ENCODE results near the gene ADAM22. TPM values are rescaled to one million over a fixed set of nuclear protein-coding genes. Genes with fewer than 3 reads are reported as not detected.

Gene ADAM22
- total and polyA plus RNA-seq, 2 donors = 0.96 to 4.3 TPM

- no peaks in the 10 kb centered on the region for H3K27me3 ChIP-seq (ENCODE audit: control insufficient read depth in 2 of 2, insufficient read depth in 1 of 2, low read length in 1 of 2)
- WGBS = 92% methylated on average over 3 of the region's 3 CpGs
- H3K36me3 ChIP-seq (ENCODE audit: control insufficient read depth in 2 of 2, insufficient read depth in 2 of 2, low read length in 1 of 2) = peaks cover 0 to under 1% of the 10 kb centered on the region in 2 donors
- no peak overlapping the region for H3K27ac ChIP-seq (ENCODE audit: low read depth in 1 of 2, low read length in 1 of 2)
- no peak overlapping the region for H3K4me3 ChIP-seq (ENCODE audit: low read length in 2 of 2)
- no peaks in the 10 kb centered on the region for H3K4me1 ChIP-seq (ENCODE audit: control insufficient read depth in 2 of 2, insufficient read depth in 2 of 2, low read length in 2 of 2)
- H3K9me3 ChIP-seq (ENCODE audit: control insufficient read depth in 2 of 2, insufficient read depth in 1 of 2, low read length in 1 of 2) = no peaks in the 10 kb centered on the region
- DNase-seq (ENCODE audit: low read depth in 6 of 9, low spot score in 9 of 9) = no peak
Measured at GRCh38 chr7:87984088-87984487, 50.0 kb downstream of the ADAM22 start.

DNA sequence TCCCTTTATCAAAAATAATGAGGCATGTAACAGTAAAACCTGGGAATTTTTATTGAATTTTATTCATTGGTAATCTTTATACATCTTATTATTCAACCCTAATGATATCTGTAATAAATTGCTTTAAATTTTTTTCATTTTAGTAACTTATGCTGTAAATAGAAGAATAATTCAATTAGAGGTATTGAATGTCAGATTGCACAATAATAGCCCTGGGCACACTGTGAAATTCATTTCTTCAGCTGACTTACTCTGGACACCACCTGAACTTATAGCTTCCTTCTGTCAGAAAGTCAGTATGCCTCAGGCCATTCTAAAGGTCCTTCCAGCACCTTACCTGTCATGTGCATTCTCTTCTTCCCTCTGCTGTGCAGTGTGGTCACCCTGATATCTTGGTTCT lies 59.2 kb downstream of the ADAM22 start:
- no peaks in the 10 kb centered on the region for H3K36me3 ChIP-seq (ENCODE audit: control insufficient read depth in 2 of 2, insufficient read depth in 2 of 2, low read length in 1 of 2)
- no peak overlapping the region for H3K27ac ChIP-seq (ENCODE audit: low read depth in 1 of 2, low read length in 1 of 2)
- DNase-seq (ENCODE audit: low read depth in 6 of 9, low spot score in 9 of 9) = no peak
- H3K9me3 ChIP-seq (ENCODE audit: control insufficient read depth in 2 of 2, insufficient read depth in 1 of 2, low read length in 1 of 2) = no peaks in the 10 kb centered on the region
- no peak overlapping the region for H3K4me3 ChIP-seq (ENCODE audit: low read length in 2 of 2)
- no peaks in the 10 kb centered on the region for H3K27me3 ChIP-seq (ENCODE audit: control insufficient read depth in 2 of 2, insufficient read depth in 1 of 2, low read length in 1 of 2)
- H3K4me1 ChIP-seq (ENCODE audit: control insufficient read depth in 2 of 2, insufficient read depth in 2 of 2, low read length in 2 of 2) = no peaks in the 10 kb centered on the region

DNA sequence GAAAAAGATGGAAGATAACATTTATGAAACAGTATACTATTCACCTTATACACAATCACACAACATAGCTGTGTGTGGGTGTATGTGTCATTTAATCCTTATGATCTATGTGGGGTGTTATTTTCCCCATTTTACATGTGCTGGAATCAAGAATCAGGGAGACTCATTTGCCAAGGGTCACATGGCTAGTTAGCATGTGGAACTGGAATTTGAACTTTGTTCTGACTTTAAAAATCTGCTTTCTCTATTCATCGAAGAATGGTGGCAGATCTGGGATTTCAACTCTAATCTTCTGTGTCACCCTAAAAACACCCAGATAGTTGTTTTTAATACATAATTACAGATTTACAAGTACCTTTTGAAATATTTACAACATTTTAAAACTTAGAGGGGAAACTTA lies 65.2 kb downstream of the ADAM22 start:
- 100% methylated on average over 1 of the region's 1 CpG for WGBS
- DNase-seq (ENCODE audit: low read depth in 6 of 9, low spot score in 9 of 9) = no peak
- H3K4me3 ChIP-seq (ENCODE audit: low read length in 2 of 2) = no peak overlapping the region
- no peaks in the 10 kb centered on the region for H3K9me3 ChIP-seq (ENCODE audit: control insufficient read depth in 2 of 2, insufficient read depth in 1 of 2, low read length in 1 of 2)
- no peaks in the 10 kb centered on the region for H3K36me3 ChIP-seq (ENCODE audit: control insufficient read depth in 2 of 2, insufficient read depth in 2 of 2, low read length in 1 of 2)
- no peak overlapping the region for H3K27ac ChIP-seq (ENCODE audit: low read depth in 1 of 2, low read length in 1 of 2)
- H3K4me1 ChIP-seq (ENCODE audit: control insufficient read depth in 2 of 2, insufficient read depth in 2 of 2, low read length in 2 of 2) = no peaks in the 10 kb centered on the region
- no peaks in the 10 kb centered on the region for H3K27me3 ChIP-seq (ENCODE audit: control insufficient read depth in 2 of 2, insufficient read depth in 1 of 2, low read length in 1 of 2)

DNA sequence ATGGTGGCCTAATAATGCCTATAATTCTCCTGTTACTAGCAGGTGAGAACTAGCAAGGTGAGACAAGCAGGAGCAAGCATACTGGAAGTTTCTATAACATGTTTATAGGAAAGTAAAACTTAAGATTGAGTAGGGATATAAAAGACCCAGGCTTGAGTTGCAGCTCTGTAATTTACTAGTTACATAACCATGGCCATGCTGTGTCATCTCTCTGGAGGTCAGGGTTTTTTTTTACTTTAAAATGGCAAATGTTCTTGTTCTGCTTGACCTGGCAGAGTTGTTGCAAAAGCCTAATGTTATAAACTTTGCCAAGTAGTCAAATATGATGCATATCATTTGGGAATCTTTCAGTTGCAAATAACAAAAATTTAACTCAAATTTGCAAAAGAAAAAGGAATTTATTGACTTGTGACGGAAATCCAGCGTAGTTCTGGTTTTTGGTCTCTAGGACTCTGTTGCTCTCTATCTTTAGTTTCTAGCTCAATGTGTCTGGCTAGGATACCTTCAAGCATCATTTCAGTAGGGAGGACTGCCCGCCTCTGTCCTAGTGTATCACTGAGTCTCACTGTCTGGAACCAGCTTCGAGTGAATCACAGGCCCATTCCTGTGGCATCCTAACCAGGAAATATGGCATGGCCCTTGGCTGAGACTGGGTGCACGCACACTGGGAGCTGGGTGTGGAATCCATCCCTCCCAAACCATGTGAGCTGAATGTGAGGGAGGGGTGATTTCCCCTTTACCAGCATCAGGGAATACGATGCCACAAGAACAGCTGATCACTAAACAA lies 67.9 kb downstream of the ADAM22 start:
- H3K4me1 ChIP-seq (ENCODE audit: control insufficient read depth in 2 of 2, insufficient read depth in 2 of 2, low read length in 2 of 2) = no peaks in the 10 kb centered on the region
- 97% methylated on average over 6 of the region's 6 CpGs for WGBS
- DNase-seq (ENCODE audit: low read depth in 6 of 9, low spot score in 9 of 9) = no peak
- H3K27me3 ChIP-seq (ENCODE audit: control insufficient read depth in 2 of 2, insufficient read depth in 1 of 2, low read length in 1 of 2) = no peaks in the 10 kb centered on the region
- H3K4me3 ChIP-seq (ENCODE audit: low read length in 2 of 2) = no peak overlapping the region
- no peak overlapping the region for H3K27ac ChIP-seq (ENCODE audit: low read depth in 1 of 2, low read length in 1 of 2)
- H3K36me3 ChIP-seq (ENCODE audit: control insufficient read depth in 2 of 2, insufficient read depth in 2 of 2, low read length in 1 of 2) = no peaks in the 10 kb centered on the region
- no peaks in the 10 kb centered on the region for H3K9me3 ChIP-seq (ENCODE audit: control insufficient read depth in 2 of 2, insufficient read depth in 1 of 2, low read length in 1 of 2)

GRCh38 chr7:88002617-88003016 lies 68.6 kb downstream of the ADAM22 start:
- H3K4me3 ChIP-seq (ENCODE audit: low read length in 2 of 2) = no peak overlapping the region
- no peak for DNase-seq (ENCODE audit: low read depth in 6 of 9, low spot score in 9 of 9)

DNA sequence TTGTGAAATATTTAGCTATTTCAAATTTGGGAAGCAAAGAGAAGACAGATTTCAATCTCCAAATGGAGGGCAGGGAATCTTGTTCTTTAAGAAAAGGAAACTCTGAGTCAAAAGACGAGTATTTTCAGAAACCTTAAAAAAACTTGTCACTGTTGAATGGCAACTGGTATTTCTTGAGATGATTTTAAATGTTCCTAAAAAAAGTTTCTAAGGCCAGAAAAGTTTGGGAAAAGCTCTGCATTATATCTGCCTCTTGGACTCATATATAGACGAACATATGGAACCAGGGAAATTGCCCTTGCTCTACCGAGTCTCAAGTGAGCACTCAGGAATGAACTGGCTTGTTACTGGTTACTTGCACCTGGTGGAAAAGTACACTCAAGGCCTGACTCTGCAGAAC lies 69.5 kb downstream of the ADAM22 start:
- no peaks in the 10 kb centered on the region for H3K36me3 ChIP-seq (ENCODE audit: control insufficient read depth in 2 of 2, insufficient read depth in 2 of 2, low read length in 1 of 2)
- no peaks in the 10 kb centered on the region for H3K4me1 ChIP-seq (ENCODE audit: control insufficient read depth in 2 of 2, insufficient read depth in 2 of 2, low read length in 2 of 2)
- no peak overlapping the region for H3K4me3 ChIP-seq (ENCODE audit: low read length in 2 of 2)
- no peaks in the 10 kb centered on the region for H3K27me3 ChIP-seq (ENCODE audit: control insufficient read depth in 2 of 2, insufficient read depth in 1 of 2, low read length in 1 of 2)
- H3K9me3 ChIP-seq (ENCODE audit: control insufficient read depth in 2 of 2, insufficient read depth in 1 of 2, low read length in 1 of 2) = no peaks in the 10 kb centered on the region
- DNase-seq (ENCODE audit: low read depth in 6 of 9, low spot score in 9 of 9) = no peak
- H3K27ac ChIP-seq (ENCODE audit: low read depth in 1 of 2, low read length in 1 of 2) = no peak overlapping the region
- WGBS = 95% methylated on average over 3 of the region's 3 CpGs

More at GRCh38 chr7:88002617-88003016, 68.6 kb downstream of the ADAM22 start:
- Histone ChIP-seq H3K27ac (ENCODE audit: low read depth in 1 of 2, low read length in 1 of 2) (no peak overlapping the region), H3K27me3 (ENCODE audit: control insufficient read depth in 2 of 2, insufficient read depth in 1 of 2, low read length in 1 of 2) (no peaks in the 10 kb centered on the region), H3K4me1 (ENCODE audit: control insufficient read depth in 2 of 2, insufficient read depth in 2 of 2, low read length in 2 of 2) (no peaks in the 10 kb centered on the region), H3K36me3 (ENCODE audit: control insufficient read depth in 2 of 2, insufficient read depth in 2 of 2, low read length in 1 of 2) (no peaks in the 10 kb centered on the region), H3K9me3 (ENCODE audit: control insufficient read depth in 2 of 2, insufficient read depth in 1 of 2, low read length in 1 of 2) (no peaks in the 10 kb centered on the region)

DNA sequence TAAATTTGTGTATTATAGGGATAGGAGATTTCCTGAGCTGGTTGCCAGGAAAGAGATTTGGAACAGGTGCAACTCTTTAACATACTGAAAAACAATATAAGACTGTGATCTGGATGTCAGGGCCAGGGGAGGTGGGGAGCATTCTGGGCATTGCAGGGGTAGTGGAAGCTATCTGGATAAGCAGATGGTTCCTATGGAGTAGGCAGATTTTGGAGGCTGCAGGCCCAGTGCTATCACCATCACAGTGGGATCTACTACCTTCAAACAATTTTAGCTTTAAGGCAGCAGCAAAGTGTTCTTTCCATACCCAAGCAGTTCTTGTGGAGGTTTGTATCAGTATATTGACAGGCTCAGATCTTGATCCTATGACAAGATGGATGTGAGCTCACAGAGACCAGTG lies 71.1 kb downstream of the ADAM22 start:
- H3K27ac ChIP-seq (ENCODE audit: low read depth in 1 of 2, low read length in 1 of 2) = no peak overlapping the region
- H3K36me3 ChIP-seq (ENCODE audit: control insufficient read depth in 2 of 2, insufficient read depth in 2 of 2, low read length in 1 of 2) = no peaks in the 10 kb centered on the region
- no peaks in the 10 kb centered on the region for H3K4me1 ChIP-seq (ENCODE audit: control insufficient read depth in 2 of 2, insufficient read depth in 2 of 2, low read length in 2 of 2)
- no peaks in the 10 kb centered on the region for H3K9me3 ChIP-seq (ENCODE audit: control insufficient read depth in 2 of 2, insufficient read depth in 1 of 2, low read length in 1 of 2)
- no peak overlapping the region for H3K4me3 ChIP-seq (ENCODE audit: low read length in 2 of 2)
- no peaks in the 10 kb centered on the region for H3K27me3 ChIP-seq (ENCODE audit: control insufficient read depth in 2 of 2, insufficient read depth in 1 of 2, low read length in 1 of 2)
- DNase-seq (ENCODE audit: low read depth in 6 of 9, low spot score in 9 of 9) = no peak

- H3K4me3 ChIP-seq (ENCODE audit: low read length in 2 of 2) = no peak overlapping the region
- 96% methylated on average over 3 of the region's 3 CpGs for WGBS
- no peak for DNase-seq (ENCODE audit: low read depth in 6 of 9, low spot score in 9 of 9)
Measured at GRCh38 chr7:88009651-88010050, 75.6 kb downstream of the ADAM22 start.

DNA sequence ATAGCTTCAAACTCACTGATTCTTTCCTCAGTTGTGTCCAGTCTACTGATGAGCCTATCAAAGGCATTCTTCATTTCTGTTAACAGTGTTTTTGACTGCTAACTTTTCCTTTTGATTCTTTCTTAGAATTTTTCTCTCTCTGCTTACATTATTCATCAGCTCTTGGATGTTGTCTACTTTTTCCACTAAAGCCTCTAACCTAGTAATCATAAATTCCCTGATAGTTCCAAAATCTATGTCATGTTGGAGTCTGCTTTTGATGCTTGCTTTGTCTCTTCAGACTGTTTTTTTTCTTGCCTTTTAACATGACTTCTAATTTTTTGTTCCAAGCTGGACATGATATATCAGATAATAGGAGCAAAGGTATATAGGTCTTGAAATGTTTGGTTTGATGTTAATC lies 78.0 kb downstream of the ADAM22 start:
- Histone ChIP-seq H3K9me3 (ENCODE audit: control insufficient read depth in 2 of 2, insufficient read depth in 1 of 2, low read length in 1 of 2) (no peaks in the 10 kb centered on the region), H3K36me3 (ENCODE audit: control insufficient read depth in 2 of 2, insufficient read depth in 2 of 2, low read length in 1 of 2) (no peaks in the 10 kb centered on the region), H3K4me1 (ENCODE audit: control insufficient read depth in 2 of 2, insufficient read depth in 2 of 2, low read length in 2 of 2) (no peaks in the 10 kb centered on the region), H3K27me3 (ENCODE audit: control insufficient read depth in 2 of 2, insufficient read depth in 1 of 2, low read length in 1 of 2) (no peaks in the 10 kb centered on the region), H3K27ac (ENCODE audit: low read depth in 1 of 2, low read length in 1 of 2) (no peak overlapping the region), H3K4me3 (ENCODE audit: low read length in 2 of 2) (no peak overlapping the region)
- DNase-seq (ENCODE audit: low read depth in 6 of 9, low spot score in 9 of 9) = no peak

More at GRCh38 chr7:88009651-88010050, 75.6 kb downstream of the ADAM22 start:
- Histone ChIP-seq H3K27me3 (ENCODE audit: control insufficient read depth in 2 of 2, insufficient read depth in 1 of 2, low read length in 1 of 2) (no peaks in the 10 kb centered on the region), H3K27ac (ENCODE audit: low read depth in 1 of 2, low read length in 1 of 2) (no peak overlapping the region), H3K9me3 (ENCODE audit: control insufficient read depth in 2 of 2, insufficient read depth in 1 of 2, low read length in 1 of 2) (no peaks in the 10 kb centered on the region), H3K4me1 (ENCODE audit: control insufficient read depth in 2 of 2, insufficient read depth in 2 of 2, low read length in 2 of 2) (no peaks in the 10 kb centered on the region), H3K36me3 (ENCODE audit: control insufficient read depth in 2 of 2, insufficient read depth in 2 of 2, low read length in 1 of 2) (no peaks in the 10 kb centered on the region)

Data from thymus (tissue), 11 donors.